Amniotic epithelial cell (primary cell): ENCODE results near the gene CTSA.
A peak's percentile ranks its signal among the peaks of the same experiment; 100 is the strongest.
"Not testable (repeated sequence)": the region's sequence is repeated elsewhere in the genome, so short reads cannot be mapped to it uniquely, and the experiment has no call there.

Experiments
- DNase-seq: peaks from one replicate; pipeline ENCODE4 v3.0.0-alpha.2; 2010; ENCODE audit warnings: low read depth

The CTSA gene

GRCh38 chr20:45866454-45866853, 24.7 kb upstream of the CTSA start:
- DNase-seq: no peak

DNA sequence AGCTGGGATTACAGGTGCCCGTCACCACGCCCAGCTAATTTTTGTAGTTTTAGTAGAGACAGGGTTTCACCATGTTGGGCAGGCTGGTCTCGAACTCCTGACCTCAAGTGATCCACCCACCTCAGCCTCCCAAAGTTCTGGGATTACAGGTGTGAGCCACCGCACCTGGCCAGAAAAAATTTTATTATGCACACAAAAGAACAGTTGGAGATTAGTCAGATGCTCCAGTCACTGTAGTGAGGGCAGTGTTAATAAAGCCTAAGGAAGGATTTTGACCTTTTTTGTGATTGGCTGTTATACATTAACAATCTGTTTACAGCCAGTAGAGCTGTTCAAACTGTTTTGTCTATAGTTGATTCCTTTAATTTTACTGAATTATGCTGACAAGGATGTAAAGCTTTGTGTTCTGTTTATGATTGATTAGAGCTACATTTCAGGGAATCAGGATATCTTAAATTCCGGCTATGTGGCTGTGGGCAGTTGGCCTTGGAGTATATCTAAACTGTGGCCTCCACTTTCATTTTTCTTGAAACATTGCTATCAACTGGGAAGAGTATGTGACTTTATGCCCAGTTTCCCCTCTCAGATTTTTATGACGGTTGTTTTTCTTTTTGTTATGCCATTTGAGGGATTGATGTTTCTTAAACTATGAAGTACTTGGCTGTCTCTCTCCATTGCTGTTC, 23.9 kb upstream of the CTSA start:
- peak; percentile 73 for DNase-seq

DNA sequence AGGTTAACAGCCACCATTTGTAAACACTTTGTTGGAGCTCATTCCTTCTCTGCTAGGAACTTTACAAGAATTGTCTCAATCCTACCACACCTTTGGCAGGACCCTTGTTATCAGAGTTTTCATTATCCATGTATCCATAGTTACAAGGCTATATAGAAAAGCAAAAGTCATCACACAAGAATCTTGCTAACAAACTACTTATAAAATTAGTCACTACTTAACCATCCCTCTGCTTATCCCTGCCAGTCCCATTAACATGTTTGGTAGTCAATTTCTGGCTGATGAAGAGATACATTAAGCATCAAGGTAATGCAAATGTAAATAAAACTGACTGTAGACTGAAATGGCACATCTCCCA, 23.3 kb upstream of the CTSA start:
- DNase-seq: peak; percentile 78

DNA sequence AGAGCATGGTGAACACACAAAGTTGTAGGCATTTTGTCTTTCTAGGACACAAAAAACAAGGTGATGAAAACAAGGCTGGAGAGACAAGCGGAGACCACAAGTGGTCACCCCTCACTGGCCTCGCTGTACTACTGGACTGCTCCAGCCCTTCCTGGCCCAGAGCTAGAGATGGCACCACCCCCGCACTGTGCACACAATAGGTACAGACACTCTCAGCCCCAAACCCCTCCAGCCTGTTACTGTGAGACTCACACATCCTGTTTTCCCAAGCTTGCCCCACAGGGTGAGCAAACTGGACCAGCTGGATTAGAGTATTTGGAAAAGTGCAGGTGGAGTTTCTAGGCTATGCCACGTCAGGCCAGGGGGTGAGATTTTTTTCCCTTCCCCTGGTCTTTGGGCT, 18.5 kb upstream of the CTSA start:
- no peak for DNase-seq

DNA sequence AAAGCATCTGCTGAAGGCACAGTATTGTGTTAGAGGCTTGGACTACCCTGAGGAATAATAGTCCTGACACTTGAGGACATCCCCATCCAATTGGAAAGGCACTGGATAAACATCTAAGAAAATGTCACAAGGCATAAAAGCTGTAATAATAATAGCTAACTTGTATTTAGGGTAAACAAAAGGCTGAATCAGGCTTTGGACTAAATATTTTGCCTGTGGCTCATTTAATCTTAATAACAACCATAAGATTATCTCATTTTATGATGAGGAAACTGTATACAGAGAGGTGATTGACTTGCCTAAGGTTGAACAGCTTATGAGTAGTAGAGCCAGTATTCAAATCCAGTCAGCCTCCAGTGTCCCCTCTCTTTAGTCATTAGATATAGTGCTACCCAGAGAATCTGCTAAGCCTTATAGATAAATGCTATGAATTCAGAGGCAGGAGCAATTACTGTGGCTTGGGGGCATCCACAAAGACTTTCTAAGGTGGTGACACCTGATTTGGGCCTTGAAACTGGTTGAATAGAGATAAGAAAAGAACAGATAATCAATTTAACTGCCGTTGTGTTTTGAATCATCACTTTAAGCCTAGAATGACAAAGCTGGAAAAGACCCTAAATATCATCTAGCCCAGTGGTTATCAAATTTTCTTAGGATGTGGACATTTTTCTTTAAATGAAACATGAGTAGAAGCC, 17.6 kb upstream of the CTSA start:
- peak; percentile 21 for DNase-seq

GRCh38 chr20:45874104-45874481, 17.0 kb upstream of the CTSA start:
- not testable (repeated sequence) for DNase-seq

DNA sequence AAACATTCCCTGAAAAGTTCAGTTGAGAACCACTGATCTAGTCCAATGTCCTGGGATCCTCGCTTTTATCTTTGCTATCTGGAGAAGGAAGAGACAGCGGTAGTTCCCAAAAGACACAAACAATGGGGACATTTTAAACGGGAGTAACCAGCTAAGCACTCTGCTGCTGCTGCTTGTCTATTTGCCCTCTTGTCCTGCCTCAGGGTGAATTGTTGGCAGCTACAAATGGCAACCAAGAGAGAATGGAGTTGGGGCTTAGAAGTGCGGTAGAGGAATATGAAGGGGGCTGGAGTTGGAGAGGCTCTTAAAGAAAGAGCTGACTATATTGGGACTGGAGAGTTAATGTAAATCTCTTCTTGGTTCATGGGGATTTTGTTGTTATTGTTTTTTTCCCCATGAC, 16.6 kb upstream of the CTSA start:
- no peak for DNase-seq

DNA sequence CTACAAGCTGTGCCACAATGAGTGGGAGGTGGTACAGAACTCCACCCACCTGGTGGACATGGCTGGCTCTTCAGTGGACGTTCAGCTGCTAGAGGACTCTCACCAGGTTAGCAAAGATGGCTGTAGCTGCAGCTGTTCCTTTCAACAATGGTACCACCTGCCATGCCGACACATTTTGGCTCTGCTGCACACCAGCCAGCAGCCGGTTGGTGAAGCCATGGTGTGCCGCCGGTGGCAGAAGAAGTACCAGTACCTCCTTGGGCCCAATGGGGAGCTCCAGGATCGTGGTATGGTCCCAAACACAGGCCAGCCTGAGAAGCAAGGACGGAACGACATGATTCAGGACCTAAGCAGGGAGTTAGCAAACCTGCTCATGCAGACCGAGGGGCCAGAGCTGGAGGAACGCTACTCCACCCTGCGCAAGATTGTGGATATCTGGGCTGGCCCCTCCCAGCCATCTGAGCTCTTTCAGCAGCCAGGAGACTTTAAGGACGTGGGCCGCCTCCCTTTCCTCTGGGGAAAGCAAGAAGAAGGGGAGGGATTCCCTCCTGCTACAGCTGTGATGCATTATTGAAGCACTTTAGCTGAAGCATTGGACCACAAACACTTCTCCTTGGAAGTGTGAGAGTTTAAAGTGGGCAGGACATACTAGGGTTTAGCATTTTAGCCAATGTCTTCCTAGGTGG, 12.9 kb upstream of the CTSA start:
- DNase-seq: no peak

DNA sequence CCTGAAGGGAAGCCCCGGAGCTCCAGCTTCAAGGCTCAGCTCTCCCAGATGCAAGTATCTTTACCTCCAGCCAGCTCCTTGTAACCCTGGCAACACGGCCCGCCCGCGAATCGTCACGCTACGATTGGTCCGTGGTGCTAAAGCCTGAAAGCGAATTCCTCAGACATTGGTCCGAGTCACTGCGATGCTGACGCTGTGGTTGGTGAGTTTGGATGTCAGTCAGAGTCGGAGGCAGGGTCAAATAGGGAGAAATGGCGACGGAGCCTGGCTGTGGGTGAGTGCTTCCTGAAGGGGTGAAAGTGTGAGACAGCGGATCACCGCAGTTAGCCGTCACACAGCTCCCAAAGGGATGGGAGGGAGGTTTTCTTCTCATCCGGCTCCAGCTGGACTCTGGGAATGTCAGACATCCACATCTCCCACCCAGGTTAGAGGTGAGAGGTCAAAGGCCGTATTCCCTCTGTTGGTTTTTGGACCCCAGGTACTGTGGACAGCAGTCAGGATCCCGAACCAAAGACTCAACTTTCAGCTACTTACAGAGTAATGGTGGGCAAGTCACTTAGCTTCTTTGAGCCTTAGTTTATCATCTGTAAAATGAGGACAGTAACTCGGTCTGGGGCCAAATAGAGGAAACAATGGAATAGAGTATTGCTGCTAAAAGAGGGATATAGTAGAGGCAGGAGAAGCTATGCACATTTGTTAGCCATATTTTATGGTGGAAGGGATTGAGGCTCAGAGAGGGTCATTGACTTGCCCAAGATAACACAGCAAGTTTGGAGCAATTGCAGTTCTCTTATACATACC, 9.9 kb upstream of the CTSA start, which contains the start of gene ZSWIM1:
ZSWIM1 (plus strand) TSS at position 240 of the 801 bp plus-strand sequence. CDS start 1,366 bp downstream, outside the sequence.
- peak; percentile 98 for DNase-seq

- DNase-seq: no peak
Measured at GRCh38 chr20:45882469-45883099, 8.6 kb upstream of the CTSA start.

GRCh38 chr20:45883100-45883469, 8.1 kb upstream of the CTSA start:
- no peak for DNase-seq

GRCh38 chr20:45886590-45887345, 4.4 kb upstream of the CTSA start:
- no peak for DNase-seq

GRCh38 chr20:45887346-45887715, 3.8 kb upstream of the CTSA start, which contains the start of gene SPATA25:
Gene SPATA25 (minus strand): TSS chr20:45887622. CDS start chr20:45887590, 32 bp downstream.
- no peak for DNase-seq

DNA sequence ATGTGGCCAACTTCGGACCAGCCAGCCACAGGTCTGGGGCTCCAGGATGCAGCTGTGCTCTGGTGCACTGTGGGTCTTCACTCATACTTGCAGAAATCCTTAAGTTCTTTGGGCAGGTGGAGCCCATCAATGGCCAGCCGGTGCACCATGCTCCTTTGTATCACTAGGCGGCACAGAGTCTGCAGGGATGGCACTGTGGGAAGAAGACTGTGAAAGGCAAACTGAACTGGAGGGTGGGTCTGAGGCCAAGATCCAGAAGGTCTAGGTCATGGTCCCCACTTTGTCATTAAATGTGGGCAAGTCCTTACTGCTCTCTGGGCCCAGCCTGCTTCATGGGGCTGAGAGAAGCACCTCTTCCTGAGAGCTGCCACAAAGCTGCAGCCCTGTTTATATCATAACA, 2.5 kb upstream of the CTSA start:
- DNase-seq: no peak

GRCh38 chr20:45890077-45890984, 804 bp upstream of the CTSA start:
- peak; percentile 79 for DNase-seq

DNA sequence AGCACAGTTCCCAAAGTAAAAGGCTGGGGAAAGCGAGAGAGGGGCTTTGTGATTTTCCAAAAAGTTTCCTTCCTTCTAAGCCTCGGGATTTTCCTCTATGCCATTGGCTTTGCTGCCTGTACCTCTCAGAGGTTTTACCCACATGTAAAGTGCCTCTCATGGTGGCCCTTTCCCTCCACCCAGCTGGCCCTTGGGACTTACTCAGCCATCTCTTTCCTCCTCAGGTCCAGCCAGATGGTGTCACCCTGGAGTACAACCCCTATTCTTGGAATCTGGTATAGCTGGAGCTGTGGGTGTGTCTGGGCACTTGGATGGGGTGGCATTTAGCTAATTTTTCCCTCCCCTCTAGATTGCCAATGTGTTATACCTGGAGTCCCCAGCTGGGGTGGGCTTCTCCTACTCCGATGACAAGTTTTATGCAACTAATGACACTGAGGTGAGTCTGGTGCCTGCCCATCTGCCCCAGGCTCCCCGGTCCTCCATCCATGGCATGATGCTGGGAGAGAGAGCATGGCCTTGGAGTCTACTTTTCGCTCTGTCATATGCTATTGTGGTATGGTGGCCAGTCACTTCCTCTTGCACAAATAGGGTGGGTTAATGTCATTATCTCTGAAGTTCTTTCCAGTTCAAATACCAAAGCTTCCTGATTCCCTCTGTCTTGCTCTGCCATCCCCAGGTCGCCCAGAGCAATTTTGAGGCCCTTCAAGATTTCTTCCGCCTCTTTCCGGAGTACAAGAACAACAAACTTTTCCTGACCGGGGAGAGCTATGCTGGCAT, 1.1 kb downstream of the CTSA start:
- no peak for DNase-seq

DNA sequence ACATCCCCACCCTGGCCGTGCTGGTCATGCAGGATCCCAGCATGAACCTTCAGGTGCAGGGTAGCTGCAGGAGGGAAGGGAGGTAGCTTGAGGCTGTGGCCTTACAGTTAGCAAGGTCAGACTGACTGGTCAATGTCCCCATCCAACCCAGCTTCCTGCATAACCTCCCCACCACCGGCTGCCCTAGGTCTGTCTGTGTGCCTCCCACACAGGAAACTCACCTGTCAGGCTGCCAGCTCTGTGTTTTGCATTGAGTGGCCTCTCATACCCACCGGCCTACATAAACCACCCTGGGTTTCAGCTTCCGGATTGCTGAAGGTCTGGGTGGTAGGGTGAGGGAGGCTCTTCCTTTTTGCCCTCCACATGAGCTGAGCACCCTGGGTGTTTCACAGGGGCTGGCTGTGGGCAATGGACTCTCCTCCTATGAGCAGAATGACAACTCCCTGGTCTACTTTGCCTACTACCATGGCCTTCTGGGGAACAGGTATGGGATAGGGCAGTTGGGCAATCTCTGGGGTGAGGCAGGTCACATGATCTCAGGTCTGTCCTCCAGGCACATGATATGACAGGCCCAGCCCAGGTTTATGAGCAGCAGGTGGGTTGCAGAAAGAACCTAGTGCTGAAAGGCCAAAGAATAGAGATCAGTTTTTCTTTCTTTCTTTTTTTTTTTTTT, 1.8 kb downstream of the CTSA start:
- no peak for DNase-seq

GRCh38 chr20:45893831-45894230, 2.7 kb downstream of the CTSA start:
- no peak for DNase-seq

GRCh38 chr20:45894797-45895196, 3.7 kb downstream of the CTSA start:
- no peak for DNase-seq
